HCT116 (cell line): ENCODE results near the gene CCDC85B.

Experiments used
- CBX3 ChIP-seq: IDR thresholded peaks from 2 replicates; pipeline ENCODE4 v1.6.1; 2012; ENCODE audit warnings: low read depth
- ELF1 ChIP-seq: IDR thresholded peaks from 2 replicates; pipeline ENCODE4 v1.6.1; 2012; ENCODE audit warnings: low read depth, borderline replicate concordance
- EZH2 ChIP-seq: fragments of 200-600 bp; sonication (generic); IDR thresholded peaks from 2 replicates; pipeline ENCODE4 v1.6.1; 2017; ENCODE audit warnings: antibody characterized with exemption, mixed run types
- MAX ChIP-seq: IDR thresholded peaks from 2 replicates; pipeline ENCODE4 v1.6.1; 2012
- POLR2A ChIP-seq: IDR thresholded peaks from 2 replicates; pipeline ENCODE4 v1.7.0; 2011; ENCODE audit warnings: borderline replicate concordance; ENCODE audit not compliant: insufficient read depth, insufficient read length; ENCODE audit errors: extremely low read depth
- POLR2AphosphoS5 ChIP-seq: IDR thresholded peaks from 2 replicates; pipeline ENCODE4 v1.6.1; 2011; ENCODE audit warnings: mild to moderate bottlenecking, low read depth, low read length, moderate library complexity
- TCF7L2 ChIP-seq: IDR thresholded peaks from 2 replicates; pipeline ENCODE4 v1.7.0; 2011; ENCODE audit warnings: borderline replicate concordance, inconsistent platforms; ENCODE audit not compliant: insufficient read depth, insufficient read length; ENCODE audit errors: extremely low read depth
- YY1 ChIP-seq: IDR thresholded peaks from 2 replicates; pipeline ENCODE4 v1.6.1; 2011; ENCODE audit warnings: low read length, low read depth, moderate library complexity, mild to moderate bottlenecking; ENCODE audit not compliant: insufficient replicate concordance; ENCODE audit errors: extremely low read depth
- ZBTB33 ChIP-seq: IDR thresholded peaks from 2 replicates; pipeline ENCODE4 v1.6.1; 2011; ENCODE audit warnings: mild to moderate bottlenecking, low read length, moderate library complexity; ENCODE audit not compliant: insufficient replicate concordance; ENCODE audit errors: extremely low read depth
- ZNF274 ChIP-seq: fragments of 200-500 bp; sonication (Bioruptor generic); IDR thresholded peaks from 2 replicates; pipeline ENCODE4 v1.6.1; 2014; ENCODE audit warnings: mild to moderate bottlenecking, low read depth, low read length, inconsistent platforms
- TF ChIP-seq, protein P1 (sequence below), 3 experiments: fragments of 200-600 bp in 1 of 3; sonication (generic) in 1 of 3; IDR thresholded peaks in 2 of 3; conservative IDR thresholded peaks in 1 of 3; 2 replicates each; pipeline ENCODE4 v1.5.1; 2012 to 2017; ENCODE audit warnings: low read depth in 2 of 3, low read length in 2 of 3, antibody characterized with exemption in 1 of 3, borderline replicate concordance in 1 of 3, control low read depth in 1 of 3, mild to moderate bottlenecking in 1 of 3, mixed read lengths in 1 of 3, mixed run types in 1 of 3, moderate library complexity in 1 of 3; ENCODE audit not compliant: insufficient read depth in 1 of 3
- TF ChIP-seq, protein P2 (sequence below): IDR thresholded peaks from 2 replicates; pipeline ENCODE4 v1.6.1; 2012

- no peak for TF ChIP-seq POLR2A
- no peak for TF ChIP-seq ZBTB33
- TF ChIP-seq MAX = no peak
- TF ChIP-seq CBX3 = no peak
- TF ChIP-seq, protein P1, sequence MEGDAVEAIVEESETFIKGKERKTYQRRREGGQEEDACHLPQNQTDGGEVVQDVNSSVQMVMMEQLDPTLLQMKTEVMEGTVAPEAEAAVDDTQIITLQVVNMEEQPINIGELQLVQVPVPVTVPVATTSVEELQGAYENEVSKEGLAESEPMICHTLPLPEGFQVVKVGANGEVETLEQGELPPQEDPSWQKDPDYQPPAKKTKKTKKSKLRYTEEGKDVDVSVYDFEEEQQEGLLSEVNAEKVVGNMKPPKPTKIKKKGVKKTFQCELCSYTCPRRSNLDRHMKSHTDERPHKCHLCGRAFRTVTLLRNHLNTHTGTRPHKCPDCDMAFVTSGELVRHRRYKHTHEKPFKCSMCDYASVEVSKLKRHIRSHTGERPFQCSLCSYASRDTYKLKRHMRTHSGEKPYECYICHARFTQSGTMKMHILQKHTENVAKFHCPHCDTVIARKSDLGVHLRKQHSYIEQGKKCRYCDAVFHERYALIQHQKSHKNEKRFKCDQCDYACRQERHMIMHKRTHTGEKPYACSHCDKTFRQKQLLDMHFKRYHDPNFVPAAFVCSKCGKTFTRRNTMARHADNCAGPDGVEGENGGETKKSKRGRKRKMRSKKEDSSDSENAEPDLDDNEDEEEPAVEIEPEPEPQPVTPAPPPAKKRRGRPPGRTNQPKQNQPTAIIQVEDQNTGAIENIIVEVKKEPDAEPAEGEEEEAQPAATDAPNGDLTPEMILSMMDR (IDR thresholded peaks at IDR 0.05 in 2 of 3, conservative IDR thresholded peaks at IDR 0.05 in 1 of 3; ENCODE audit: borderline replicate concordance in 1 of 3, insufficient read depth in 1 of 3, low read depth in 2 of 3, low read length in 2 of 3) = no peak
- no peak for TF ChIP-seq ELF1
- TF ChIP-seq, protein P2, sequence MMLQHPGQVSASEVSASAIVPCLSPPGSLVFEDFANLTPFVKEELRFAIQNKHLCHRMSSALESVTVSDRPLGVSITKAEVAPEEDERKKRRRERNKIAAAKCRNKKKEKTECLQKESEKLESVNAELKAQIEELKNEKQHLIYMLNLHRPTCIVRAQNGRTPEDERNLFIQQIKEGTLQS = no peak
- TF ChIP-seq POLR2AphosphoS5 = no peak
- TF ChIP-seq ZNF274 = no peak
- TF ChIP-seq YY1 = no peak
- TF ChIP-seq TCF7L2 = no peak
- TF ChIP-seq EZH2 = no peak
These were observed 34.5 kb upstream of the CCDC85B start for GRCh38 chr11:65855927-65856363.
